C4-2B (cell line): ENCODE data around the gene GARS1.

Experiments
- CTCF ChIP-seq: fragments of 450-650 bp; conservative IDR thresholded peaks from 2 replicates; pipeline ENCODE4 v1.5.1; 2017; ENCODE audit warnings: mild to moderate bottlenecking
- ZFX ChIP-seq: fragments of 450-650 bp; IDR thresholded peaks from 2 replicates; pipeline ENCODE4 v1.6.1; 2017

DNA sequence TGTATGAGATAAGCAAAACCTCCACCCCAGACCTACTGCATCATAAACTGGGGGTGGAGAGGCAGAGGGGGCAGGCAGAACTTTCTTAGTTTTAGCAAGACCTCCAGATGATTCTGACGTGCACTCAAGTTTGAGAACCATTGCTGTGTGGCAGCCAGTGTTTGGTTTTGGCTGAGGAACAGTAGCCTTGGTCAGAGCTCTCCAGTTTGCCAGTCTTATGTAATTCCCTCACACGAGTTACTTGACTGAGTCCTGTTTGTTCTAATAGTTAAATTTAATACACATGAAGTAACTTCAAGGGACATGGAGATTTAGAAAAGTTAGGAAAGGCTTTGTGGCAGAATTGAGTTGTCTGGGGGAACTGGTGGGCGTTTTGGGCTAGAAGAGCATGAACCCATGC lies 38.5 kb downstream of the GARS1 start:
- TF ChIP-seq CTCF (no peak), ZFX (no peak)
